Measurements from ENCODE around the gene CKB.

DNA sequence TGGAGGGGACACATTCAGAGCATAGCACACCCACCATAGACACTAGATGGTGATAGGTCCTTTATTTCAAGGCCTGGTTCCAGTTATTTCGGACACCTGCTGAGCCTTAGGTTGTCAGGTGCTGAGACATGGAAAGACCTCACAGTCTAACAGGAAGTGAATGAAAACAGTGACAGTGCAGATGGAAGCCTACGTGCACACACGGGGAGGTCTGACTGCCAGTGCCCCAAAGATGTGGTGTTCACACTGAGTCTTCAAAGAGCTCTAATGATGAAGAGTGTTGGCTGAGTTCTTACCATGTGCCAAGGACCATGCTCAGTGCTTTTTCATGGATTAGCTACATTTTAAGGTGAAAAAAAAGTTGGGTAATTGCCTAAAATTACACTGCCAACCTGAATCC lies 46.6 kb downstream of the CKB start:
- no peak for TF ChIP-seq ZNF174 (CRISPR knock-in tag; IDR thresholded peaks at IDR 0.05)
- TF ChIP-seq FOXM1 (IDR thresholded peaks at IDR 0.05; ENCODE audit: low read depth) = no peak
- no peak for TF ChIP-seq FOXM1 (CRISPR knock-in tag; IDR thresholded peaks at IDR 0.05; ENCODE audit: low read depth)
- TF ChIP-seq CEBPB (tag; IDR thresholded peaks at IDR 0.05) = no peak
- no peak for TF ChIP-seq ATF7 (IDR thresholded peaks at IDR 0.05)
- TF ChIP-seq, protein P1, sequence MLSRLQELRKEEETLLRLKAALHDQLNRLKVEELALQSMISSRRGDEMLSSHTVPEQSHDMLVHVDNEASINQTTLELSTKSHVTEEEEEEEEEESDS (CRISPR knock-in tag; IDR thresholded peaks at IDR 0.05) = no peak
- TF ChIP-seq MTA2 (IDR thresholded peaks at IDR 0.05; ENCODE audit: low read depth) = no peak
